HG03565 (cell line): ENCODE measurements around the gene LUZP1.

ENCODE experiments used
- ATAC-seq: cut with Tn5 transposase; IDR thresholded peaks from one replicate; pipeline ENCODE4 v1.9.1; 2021; ENCODE audit warnings: mild to moderate bottlenecking, moderate library complexity; ENCODE audit not compliant: unreplicated experiment

Gene LUZP1

DNA sequence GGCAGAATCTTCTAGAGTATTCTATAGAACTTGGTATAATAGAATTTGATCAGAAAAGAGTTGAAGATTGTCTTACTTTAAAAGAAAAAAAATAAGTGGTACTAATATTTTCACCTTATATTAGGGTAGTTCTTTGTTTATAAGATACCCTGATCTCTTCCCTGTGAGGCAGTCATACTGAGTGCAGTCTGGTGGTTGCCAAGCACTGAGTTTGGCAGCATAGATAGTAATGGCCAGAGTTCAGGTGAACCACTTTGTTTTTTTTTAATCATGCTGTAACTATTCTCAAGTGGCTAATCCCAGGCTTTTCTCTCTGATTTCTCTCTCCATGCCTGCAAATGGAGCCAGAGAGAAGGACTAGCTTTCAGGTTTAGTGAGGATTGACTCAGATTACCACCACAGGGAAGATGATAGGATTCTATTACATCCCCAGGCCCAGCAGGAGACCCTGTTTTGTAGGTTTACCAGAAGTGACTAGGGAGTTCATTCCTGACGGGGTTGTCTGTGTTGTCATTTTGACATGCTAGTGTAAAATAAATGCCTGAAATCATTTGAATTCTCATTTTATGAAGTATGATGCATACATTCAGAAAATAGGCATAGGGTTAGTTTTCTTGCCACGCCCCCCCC is 132.7 kb downstream of the LUZP1 start:
- ATAC-seq: no peak
